HTERT RPE-1 (cell line): ENCODE results near the gene CA10.

Source experiments
- in situ Hi-C: fragments of 300-500 bp; cut with MboI; formaldehyde crosslinking; loops from 4 replicates; pipeline ENCODE4 v1.14.3; 2020; ENCODE audit warnings: low sequenced_read_pairs

CA10 gene

GRCh38 chr17:51611585-51611984, 546.9 kb downstream of the CA10 start:
- in situ Hi-C loops: no loop called here

GRCh38 chr17:51610834-51611233, 547.7 kb downstream of the CA10 start:
- in situ Hi-C loops: no loop called here

GRCh38 chr17:51610155-51610554, 548.4 kb downstream of the CA10 start:
- in situ Hi-C loops: no loop called here

GRCh38 chr17:51608251-51608933, 550.1 kb downstream of the CA10 start:
- in situ Hi-C loops: no loop called here

GRCh38 chr17:51607512-51607911, 551.0 kb downstream of the CA10 start:
- in situ Hi-C loops: no loop called here

- in situ Hi-C loops: no loop called here
These were observed 554.1 kb downstream of the CA10 start for GRCh38 chr17:51604299-51605020.

- in situ Hi-C loops: no loop called here
These were observed 556.8 kb downstream of the CA10 start for GRCh38 chr17:51601622-51602261.

GRCh38 chr17:51598824-51599223, 559.7 kb downstream of the CA10 start:
- in situ Hi-C loops: no loop called here

GRCh38 chr17:51597345-51597744, 561.2 kb downstream of the CA10 start:
- in situ Hi-C loops: no loop called here

GRCh38 chr17:51595826-51596398, 562.6 kb downstream of the CA10 start:
- in situ Hi-C loops: no loop called here

- in situ Hi-C loops: no loop called here
These were observed 568.4 kb downstream of the CA10 start for GRCh38 chr17:51590071-51590656.

- in situ Hi-C loops: no loop called here
These were observed 570.5 kb downstream of the CA10 start for GRCh38 chr17:51588063-51588462.

GRCh38 chr17:51587516-51587915, 571.0 kb downstream of the CA10 start:
- in situ Hi-C loops: no loop called here

GRCh38 chr17:51585514-51586104, 572.9 kb downstream of the CA10 start:
- in situ Hi-C loops: no loop called here

GRCh38 chr17:51580869-51581268, 577.6 kb downstream of the CA10 start:
- in situ Hi-C loops: no loop called here
